HCT116 (cell line): Measurements from ENCODE around the gene TMEM141. TPM values are rescaled to one million over a fixed set of nuclear protein-coding genes. Genes with fewer than 3 reads are reported as not detected.

Experiments
- ATAC-seq: fragments of 200-7000 bp; cut with Tn5 transposase; 2 replicates; pipeline ENCODE4 v1.9.1; 2020; ENCODE audit warnings: mild to moderate bottlenecking, moderate library complexity
- BruUV-seq: library from RNA; stranded (reverse); fragments of 400-500 nt; replicated peaks from 2 replicates; lab custom pipeline; 2021; lab: Mats Ljungman, UMichigan
- CTCF ChIA-PET: fragments of 300-600 bp; sonication (Branson Sonifier 250); formaldehyde crosslinking; loops from one replicate; lab custom pipeline; 2021; ENCODE audit warnings: antibody characterized with exemption; lab: Charles Lee
- POLR2A ChIA-PET: fragments of 300-600, 350-600 bp; sonication (Branson Sonifier 250); formaldehyde crosslinking; loops from one replicate; lab custom pipeline; 2021; ENCODE audit warnings: antibody characterized with exemption; lab: Charles Lee
- RAD21 ChIA-PET, 2 experiments: fragments of 300-600 bp; sonication (Branson Sonifier 250); formaldehyde crosslinking; loops; one replicate each; lab custom pipeline; 2023; ENCODE audit warnings: low total read pairs in 2 of 2; ENCODE audit not compliant: uncharacterized antibody in 2 of 2, unreplicated experiment in 2 of 2, low non-redundant PET in 1 of 2; lab: Charles Lee
- DNase-seq: peaks from one replicate; pipeline ENCODE4 v3.0.0-alpha.2; 2010; ENCODE audit warnings: low read depth, low spot score
- H2AFZ ChIP-seq: fragments of 200-600 bp; shearing (Covaris generic), sonication (generic); 2 replicates; pipeline ENCODE4 v1.6.1; 2017; ENCODE audit warnings: low read depth, mixed run types, mixed read lengths, antibody characterized with exemption, low read length; ENCODE audit not compliant: poor library complexity, severe bottlenecking
- H3K27ac ChIP-seq: 2 replicates; pipeline ENCODE4 v1.5.1; 2012; ENCODE audit warnings: low read depth, low read length
- H3K27me3 ChIP-seq: fragments of 200-600 bp; sonication (generic); 2 replicates; pipeline ENCODE4 v1.6.1; 2016; ENCODE audit warnings: mixed run types, low read length, mixed read lengths; ENCODE audit not compliant: insufficient read depth
- H3K36me3 ChIP-seq, 2 experiments: fragments of 200-500 bp in 1 of 2; fragments of 200-600 bp in 1 of 2; sonication (Bioruptor generic) in 1 of 2; sonication (generic) in 1 of 2; 2 replicates each; pipeline versions ENCODE4 v1.5.1 to v1.6.1; 2014 to 2016; ENCODE audit warnings: low read length in 2 of 2, inconsistent platforms in 1 of 2, mixed read lengths in 1 of 2, mixed run types in 1 of 2; ENCODE audit not compliant: insufficient read depth in 2 of 2, control insufficient read depth in 1 of 2
- H3K4me1 ChIP-seq, 2 experiments: fragments of 200-600 bp in 1 of 2; sonication (generic) in 1 of 2; 2 replicates each; pipeline versions ENCODE4 v1.5.1 to v1.6.1; 2012 to 2017; ENCODE audit warnings: low read length in 2 of 2, inconsistent platforms in 1 of 2, mild to moderate bottlenecking in 1 of 2, mixed read lengths in 1 of 2, mixed run types in 1 of 2, moderate library complexity in 1 of 2; ENCODE audit not compliant: insufficient read depth in 2 of 2, control insufficient read depth in 1 of 2
- H3K4me2 ChIP-seq: fragments of 200-600 bp; sonication (generic); 2 replicates; pipeline ENCODE4 v1.6.1; 2017; ENCODE audit warnings: mixed run types, low read length, mixed read lengths
- H3K4me3 ChIP-seq, 2 experiments: fragments of 200-600 bp in 1 of 2; sonication (generic) in 1 of 2; replicated peaks in 1 of 2; 2 replicates each; pipeline ENCODE4 v1.5.1; 2011 to 2016; ENCODE audit warnings: low read length in 2 of 2, control low read depth in 1 of 2, low read depth in 1 of 2, mild to moderate bottlenecking in 1 of 2, mixed read lengths in 1 of 2, mixed run types in 1 of 2
- H3K79me2 ChIP-seq: fragments of 200-600 bp; sonication (generic); 2 replicates; pipeline ENCODE4 v1.6.1; 2017; ENCODE audit warnings: mild to moderate bottlenecking, mixed run types, low read length, moderate library complexity, mixed read lengths; ENCODE audit not compliant: insufficient read depth
- H3K9ac ChIP-seq: fragments of 200-600 bp; sonication (generic); 2 replicates; pipeline ENCODE4 v1.6.1; 2016; ENCODE audit warnings: low read length, mixed read lengths
- H3K9me2 ChIP-seq: fragments of 200-600 bp; sonication (generic), shearing (Covaris generic); 2 replicates; pipeline ENCODE4 v1.6.1; 2017; ENCODE audit warnings: mixed run types, mild to moderate bottlenecking, moderate library complexity; ENCODE audit not compliant: insufficient read depth
- H3K9me3 ChIP-seq, 2 experiments: fragments of 200-500 bp in 1 of 2; fragments of 200-600 bp in 1 of 2; sonication (Bioruptor generic) in 1 of 2; sonication (generic) in 1 of 2; 2 replicates each; pipeline ENCODE4 v1.6.1; 2014 to 2017; ENCODE audit warnings: low read length in 2 of 2, mixed read lengths in 2 of 2, inconsistent platforms in 1 of 2, low read depth in 1 of 2, mild to moderate bottlenecking in 1 of 2, mixed run types in 1 of 2, moderate library complexity in 1 of 2; ENCODE audit not compliant: control insufficient read depth in 1 of 2, insufficient read depth in 1 of 2
- H4K20me1 ChIP-seq: fragments of 200-600 bp; sonication (generic), shearing (Covaris generic); 2 replicates; pipeline ENCODE4 v1.6.1; 2017; ENCODE audit warnings: mixed run types, mild to moderate bottlenecking, moderate library complexity; ENCODE audit not compliant: insufficient read depth
- CTCF ChIP-seq, 3 experiments: fragments of 200-600 bp in 1 of 3; sonication (generic) in 1 of 3; IDR thresholded peaks in 2 of 3; conservative IDR thresholded peaks in 1 of 3; 2 replicates each; pipeline ENCODE4 v1.5.1; 2012 to 2017; ENCODE audit warnings: low read depth in 2 of 3, low read length in 2 of 3, antibody characterized with exemption in 1 of 3, borderline replicate concordance in 1 of 3, control low read depth in 1 of 3, mild to moderate bottlenecking in 1 of 3, mixed read lengths in 1 of 3, mixed run types in 1 of 3, moderate library complexity in 1 of 3; ENCODE audit not compliant: insufficient read depth in 1 of 3
- EZH2phosphoT487 ChIP-seq: fragments of 200-600 bp; IDR thresholded peaks from 2 replicates; pipeline ENCODE4 v1.6.1; 2018; ENCODE audit warnings: antibody characterized with exemption, borderline replicate concordance
- FOSL1 ChIP-seq: IDR thresholded peaks from 2 replicates; pipeline ENCODE4 v1.6.1; 2012; ENCODE audit warnings: low read depth
- POLR2AphosphoS5 ChIP-seq: IDR thresholded peaks from 2 replicates; pipeline ENCODE4 v1.6.1; 2011; ENCODE audit warnings: mild to moderate bottlenecking, low read depth, low read length, moderate library complexity
- REST ChIP-seq: IDR thresholded peaks from 2 replicates; pipeline ENCODE4 v1.6.1; 2012; ENCODE audit warnings: low read depth
- TCF7L2 ChIP-seq: IDR thresholded peaks from 2 replicates; pipeline ENCODE4 v1.7.0; 2011; ENCODE audit warnings: borderline replicate concordance, inconsistent platforms; ENCODE audit not compliant: insufficient read depth, insufficient read length; ENCODE audit errors: extremely low read depth
- intact Hi-C: fragments of 100-400 bp; cut with micrococcal nuclease; formaldehyde crosslinking; loops from 2 replicates; pipeline ENCODE4 v1.10.0; 2022
- total RNA-seq: library from RNA; stranded (reverse); gene quantifications from one replicate; pipeline ENCODE4 v1.2.1, GENCODE V29; 2021; ENCODE audit not compliant: unreplicated experiment

The TMEM141 gene
- total RNA-seq, 1 experiment from 2014 or later = 73.6 TPM

GRCh38 chr9:136790640-136791515 is at the start of gene TMEM141 (continued):
- TF ChIP-seq REST (no peak), EZH2phosphoT487 (no peak)

GRCh38 chr9:136741883-136742571 is 49.1 kb upstream of the TMEM141 start:
- no peak for DNase-seq
- no peaks in the 10 kb centered on the region for H3K79me2 ChIP-seq
- BruUV-seq = no TSS peak
- ATAC-seq = no peak
- H2AFZ ChIP-seq = no peak overlapping the region
- H3K9ac ChIP-seq = no peak overlapping the region
- H4K20me1 ChIP-seq = no peaks in the 10 kb centered on the region
- intact Hi-C loops = no loop called here
- ChIA-PET CTCF (no interaction called here), RAD21 (no interaction called here), POLR2A (no interaction called here)
- H3K4me3 ChIP-seq = no peak overlapping the region
- TF ChIP-seq CTCF (IDR thresholded peaks at IDR 0.05 in 2 of 3, conservative IDR thresholded peaks at IDR 0.05 in 1 of 3; ENCODE audit: borderline replicate concordance in 1 of 3, insufficient read depth in 1 of 3, low read depth in 2 of 3, low read length in 2 of 3) (no peak), FOSL1 (no peak), POLR2AphosphoS5 (no peak), REST (no peak), TCF7L2 (no peak)
- no peak overlapping the region for H3K4me2 ChIP-seq
- H3K9me2 ChIP-seq = no peaks in the 10 kb centered on the region
- H3K4me1 ChIP-seq = no peaks in the 10 kb centered on the region
- H3K27ac ChIP-seq = no peak overlapping the region
- no peaks in the 10 kb centered on the region for H3K27me3 ChIP-seq
- H3K36me3 ChIP-seq = no peaks in the 10 kb centered on the region
- H3K9me3 ChIP-seq = no peaks in the 10 kb centered on the region
